ENCODE measurements around the gene UBC. TPM values are rescaled to one million over a fixed set of nuclear protein-coding genes. Genes with fewer than 3 reads are reported as not detected.
A peak's percentile ranks its signal among the peaks of the same experiment; 100 is the strongest.

UBC gene
- total RNA-seq, 1 donor: 1,904 TPM

GRCh38 chr12:124946447-124946793 is 32.0 kb upstream of the UBC start:
- H3K9me3 ChIP-seq (ENCODE audit: low read depth, low read length): no peaks in the 10 kb centered on the region
- DNase-seq (ENCODE audit: insufficient read length, low spot score, missing footprints): peak; percentile 74
- H2AFZ ChIP-seq (ENCODE audit: low read length): no peak overlapping the region
- no peaks in the 10 kb centered on the region for H3K27me3 ChIP-seq (ENCODE audit: insufficient read depth, low read length)
- H3K4me3 ChIP-seq (ENCODE audit: insufficient read depth, low read length): no peak overlapping the region
- no peak overlapping the region for H3K27ac ChIP-seq (ENCODE audit: low read depth, low read length)
- no peak for TF ChIP-seq CTCF (IDR thresholded peaks at IDR 0.05; ENCODE audit: extremely low read depth, low read depth, low read length)
- no peak overlapping the region for H3K4me2 ChIP-seq (ENCODE audit: insufficient read depth, low read length)
- H4K20me1 ChIP-seq (ENCODE audit: insufficient read depth, low read length): no peaks in the 10 kb centered on the region
- H3K4me1 ChIP-seq (ENCODE audit: insufficient read depth, low read length): no peaks in the 10 kb centered on the region
- H3K79me2 ChIP-seq (ENCODE audit: insufficient read depth, low read length): no peaks in the 10 kb centered on the region
- peaks cover 13% of the 10 kb centered on the region for H3K36me3 ChIP-seq (ENCODE audit: insufficient read depth, low read length)

- peak overlapping the region; percentile 68 for H3K4me3 ChIP-seq (ENCODE audit: insufficient read depth, low read length)
- H3K79me2 ChIP-seq (ENCODE audit: insufficient read depth, low read length): no peaks in the 10 kb centered on the region
- H2AFZ ChIP-seq (ENCODE audit: low read length): peak overlapping the region; percentile 63
- peak overlapping the region; percentile 88 for H3K4me2 ChIP-seq (ENCODE audit: insufficient read depth, low read length)
- H3K36me3 ChIP-seq (ENCODE audit: insufficient read depth, low read length): peaks cover 4% of the 10 kb centered on the region
- no peak for TF ChIP-seq CTCF (IDR thresholded peaks at IDR 0.05; ENCODE audit: extremely low read depth, low read depth, low read length)
- no peak for DNase-seq (ENCODE audit: insufficient read length, low spot score, missing footprints)
- no peaks in the 10 kb centered on the region for H3K9me3 ChIP-seq (ENCODE audit: low read depth, low read length)
- H4K20me1 ChIP-seq (ENCODE audit: insufficient read depth, low read length): peaks cover 6% of the 10 kb centered on the region
- H3K27ac ChIP-seq (ENCODE audit: low read depth, low read length): peak overlapping the region; percentile 89
- peaks cover 33% of the 10 kb centered on the region for H3K4me1 ChIP-seq (ENCODE audit: insufficient read depth, low read length)
- H3K27me3 ChIP-seq (ENCODE audit: insufficient read depth, low read length): no peaks in the 10 kb centered on the region
Measured at GRCh38 chr12:124941170-124941527, 26.7 kb upstream of the UBC start.

GRCh38 chr12:124940393-124941169 is 26.1 kb upstream of the UBC start:
- Histone ChIP-seq H3K4me2 (ENCODE audit: insufficient read depth, low read length) (peak overlapping the region; percentile 88), H3K9me3 (ENCODE audit: low read depth, low read length) (no peaks in the 10 kb centered on the region), H3K27me3 (ENCODE audit: insufficient read depth, low read length) (no peaks in the 10 kb centered on the region), H3K27ac (ENCODE audit: low read depth, low read length) (peak overlapping the region; percentile 89), H2AFZ (ENCODE audit: low read length) (peak overlapping the region; percentile 63), H3K79me2 (ENCODE audit: insufficient read depth, low read length) (no peaks in the 10 kb centered on the region), H4K20me1 (ENCODE audit: insufficient read depth, low read length) (peaks cover 6% of the 10 kb centered on the region), H3K36me3 (ENCODE audit: insufficient read depth, low read length) (peaks cover 4% of the 10 kb centered on the region), H3K4me1 (ENCODE audit: insufficient read depth, low read length) (peaks cover 33% of the 10 kb centered on the region), H3K4me3 (ENCODE audit: insufficient read depth, low read length) (peak overlapping the region; percentile 68)
- peak; percentile 92 for TF ChIP-seq CTCF (IDR thresholded peaks at IDR 0.05; ENCODE audit: extremely low read depth, low read depth, low read length)
- peak; percentile 93 for DNase-seq (ENCODE audit: insufficient read length, low spot score, missing footprints)

GRCh38 chr12:124940143-124940392 is 25.6 kb upstream of the UBC start:
- Histone ChIP-seq H3K9me3 (ENCODE audit: low read depth, low read length) (no peaks in the 10 kb centered on the region), H4K20me1 (ENCODE audit: insufficient read depth, low read length) (peaks cover 6% of the 10 kb centered on the region), H3K27me3 (ENCODE audit: insufficient read depth, low read length) (no peaks in the 10 kb centered on the region), H3K27ac (ENCODE audit: low read depth, low read length) (peak overlapping the region; percentile 89), H3K4me2 (ENCODE audit: insufficient read depth, low read length) (peak overlapping the region; percentile 88), H3K79me2 (ENCODE audit: insufficient read depth, low read length) (no peaks in the 10 kb centered on the region), H3K36me3 (ENCODE audit: insufficient read depth, low read length) (peaks cover 4% of the 10 kb centered on the region), H3K4me3 (ENCODE audit: insufficient read depth, low read length) (peak overlapping the region; percentile 68), H2AFZ (ENCODE audit: low read length) (peak overlapping the region; percentile 63), H3K4me1 (ENCODE audit: insufficient read depth, low read length) (peaks cover 33% of the 10 kb centered on the region)
- no peak for TF ChIP-seq CTCF (IDR thresholded peaks at IDR 0.05; ENCODE audit: extremely low read depth, low read depth, low read length)
- no peak for DNase-seq (ENCODE audit: insufficient read length, low spot score, missing footprints)
